Calu3 (cell line): ENCODE data around the gene ARF3. TPM values are rescaled to one million over a fixed set of nuclear protein-coding genes. Genes with fewer than 3 reads are reported as not detected.

Experiments
- BruUV-seq: library from RNA; stranded (reverse); fragments of 400-500 nt; replicated peaks from 2 replicates; lab custom pipeline; 2021; lab: Mats Ljungman, UMichigan
- CTCF ChIA-PET: fragments of 300-600 bp; sonication (Branson Sonifier 250); formaldehyde crosslinking; loops from one replicate; lab custom pipeline; 2022; ENCODE audit warnings: antibody characterized with exemption; lab: Charles Lee
- DNase-seq: peaks from one replicate; pipeline ENCODE4 v3.0.0; 2022
- H3K27ac Mint-ChIP-seq: one replicate; pipeline ENCODE4 v1.8.0; 2022; ENCODE audit warnings: mixed read lengths; ENCODE audit not compliant: unreplicated experiment
- H3K27me3 Mint-ChIP-seq: one replicate; pipeline ENCODE4 v1.8.0; 2022; ENCODE audit warnings: mixed read lengths; ENCODE audit not compliant: unreplicated experiment
- H3K36me3 Mint-ChIP-seq: one replicate; pipeline ENCODE4 v1.8.0; 2022; ENCODE audit warnings: mild to moderate bottlenecking, moderate library complexity, mixed read lengths; ENCODE audit not compliant: insufficient read depth, unreplicated experiment
- H3K4me1 Mint-ChIP-seq: one replicate; pipeline ENCODE4 v1.8.0; 2022; ENCODE audit warnings: mild to moderate bottlenecking, low read depth, mixed read lengths; ENCODE audit not compliant: unreplicated experiment
- H3K4me3 Mint-ChIP-seq: one replicate; pipeline ENCODE4 v1.8.0; 2022; ENCODE audit warnings: mild to moderate bottlenecking, low read depth, moderate library complexity, mixed read lengths; ENCODE audit not compliant: unreplicated experiment
- H3K9me3 Mint-ChIP-seq: one replicate; pipeline ENCODE4 v1.8.0; 2022; ENCODE audit warnings: low read depth, mixed read lengths; ENCODE audit not compliant: unreplicated experiment
- CTCF ChIP-seq: fragments of 200-600 bp; IDR thresholded peaks from one replicate; pipeline ENCODE4 v1.8.0; 2022; ENCODE audit warnings: antibody characterized with exemption; ENCODE audit not compliant: unreplicated experiment
- intact Hi-C: fragments of 100-400 bp; cut with micrococcal nuclease; formaldehyde crosslinking; loops from one replicate; pipeline ENCODE4 v1.10.0; 2022; ENCODE audit not compliant: unreplicated experiment
- total RNA-seq: library from RNA; stranded (reverse); gene quantifications from 2 replicates; pipeline ENCODE4 v1.2.3, GENCODE V29; 2022

ARF3 gene
- total RNA-seq, 1 experiment from 2014 or later, result 142 TPM

GRCh38 chr12:48903982-48904411, 53.3 kb downstream of the ARF3 start:
- BruUV-seq, result no TSS peak
- intact Hi-C loops, result no loop called here
- peak overlapping the region; percentile 73 for H3K4me3 Mint-ChIP-seq
- DNase-seq, result peak; percentile 78
- H3K9me3 Mint-ChIP-seq, result no peaks in the 10 kb centered on the region
- CTCF ChIA-PET, result interaction anchor here (0.6 to 1.6 kb wide), 6 partner anchors 14 to 207 kb away, joined by 3 to 7 read pairs (median 4); partner anchors contain the start of genes DDX23 and RND1
- no peaks in the 10 kb centered on the region for H3K27me3 Mint-ChIP-seq
- H3K4me1 Mint-ChIP-seq, result peaks cover 9% of the 10 kb centered on the region
- peaks cover 8% of the 10 kb centered on the region for H3K36me3 Mint-ChIP-seq
- peak overlapping the region; percentile 76 for H3K27ac Mint-ChIP-seq
- peak; percentile 35 for TF ChIP-seq CTCF

- peak; percentile 29 for DNase-seq
- peaks cover 9% of the 10 kb centered on the region for H3K4me1 Mint-ChIP-seq
- no peaks in the 10 kb centered on the region for H3K9me3 Mint-ChIP-seq
- BruUV-seq, result no TSS peak
- CTCF ChIA-PET, result interaction anchor here (0.6 to 1.6 kb wide), 6 partner anchors 13 to 89 kb away, joined by 3 to 7 read pairs (median 4); partner anchors contain the start of genes DDX23 and RND1
- intact Hi-C loops, result no loop called here
- no peaks in the 10 kb centered on the region for H3K27me3 Mint-ChIP-seq
- H3K4me3 Mint-ChIP-seq, result peak overlapping the region; percentile 73
- no peak for TF ChIP-seq CTCF
- peaks cover 8% of the 10 kb centered on the region for H3K36me3 Mint-ChIP-seq
- peak overlapping the region; percentile 76 for H3K27ac Mint-ChIP-seq
Measured at GRCh38 chr12:48903363-48903981, 53.8 kb downstream of the ARF3 start.

GRCh38 chr12:48901278-48901677, 56.0 kb downstream of the ARF3 start:
- H3K9me3 Mint-ChIP-seq, result no peaks in the 10 kb centered on the region
- peaks cover 8% of the 10 kb centered on the region for H3K36me3 Mint-ChIP-seq
- H3K4me3 Mint-ChIP-seq, result no peak overlapping the region
- intact Hi-C loops, result no loop called here
- CTCF ChIA-PET, result no interaction called here
- TF ChIP-seq CTCF, result no peak
- no TSS peak for BruUV-seq
- H3K27ac Mint-ChIP-seq, result no peak overlapping the region
- H3K4me1 Mint-ChIP-seq, result no peaks in the 10 kb centered on the region
- H3K27me3 Mint-ChIP-seq, result no peaks in the 10 kb centered on the region
- DNase-seq, result no peak

- no peaks in the 10 kb centered on the region for H3K9me3 Mint-ChIP-seq
- no TSS peak for BruUV-seq
- DNase-seq, result no peak
- H3K27ac Mint-ChIP-seq, result no peak overlapping the region
- no peaks in the 10 kb centered on the region for H3K4me1 Mint-ChIP-seq
- H3K4me3 Mint-ChIP-seq, result no peak overlapping the region
- H3K27me3 Mint-ChIP-seq, result no peaks in the 10 kb centered on the region
- TF ChIP-seq CTCF, result no peak
- intact Hi-C loops, result no loop called here
- CTCF ChIA-PET, result interaction anchor here (1.4 kb wide), 1 partner anchor 47 kb away, joined by 3 read pairs; no protein-coding TSS in a partner anchor
- peaks cover 8% of the 10 kb centered on the region for H3K36me3 Mint-ChIP-seq
Measured at GRCh38 chr12:48899651-48900050, 57.6 kb downstream of the ARF3 start.
